ENCODE data around the gene HES2. TPM values are rescaled to one million over a fixed set of nuclear protein-coding genes. Genes with fewer than 3 reads are reported as not detected.

Gene HES2
- total RNA-seq, 2 donors from 2014 or later, result 14.2 to 24.0 TPM

- Histone ChIP-seq H3K27me3 (peaks cover 22% of the 10 kb centered on the region), H3K9me3 (no peaks in the 10 kb centered on the region), H3K4me1 (peaks cover 6% of the 10 kb centered on the region), H3K9ac (ENCODE audit: low read depth in 2 of 2, low read length in 2 of 2) (peak overlapping the region; percentile 35 to 40), H3K36me3 (no peaks in the 10 kb centered on the region), H3K4me3 (no peak overlapping the region), H3K27ac (peak overlapping the region; percentile 17)
- intact Hi-C loops (cut with DNase I), result no loop called here
- no peak for TF ChIP-seq CTCF (IDR thresholded peaks at IDR 0.05)
- DNase-seq, result peak; percentile 81
Observed at GRCh38 chr1:6427441-6428390, 8.0 kb upstream of the HES2 start.

- Histone ChIP-seq H3K4me1 (peaks cover 6% of the 10 kb centered on the region), H3K27ac (no peak overlapping the region), H3K36me3 (no peaks in the 10 kb centered on the region), H3K4me3 (no peak overlapping the region), H3K27me3 (peaks cover 22% of the 10 kb centered on the region), H3K9me3 (no peaks in the 10 kb centered on the region), H3K9ac (ENCODE audit: low read depth in 2 of 2, low read length in 2 of 2) (peak overlapping the region in 1 of 2 donors; percentile 40)
- intact Hi-C loops (cut with DNase I), result no loop called here
- no peak for DNase-seq
- TF ChIP-seq CTCF (IDR thresholded peaks at IDR 0.05), result no peak
Observed at GRCh38 chr1:6426972-6427350, 7.2 kb upstream of the HES2 start.

- H3K4me1 ChIP-seq, result peaks cover 6% of the 10 kb centered on the region
- DNase-seq, result no peak
- peaks cover 25% of the 10 kb centered on the region for H3K27me3 ChIP-seq
- intact Hi-C loops (cut with DNase I), result no loop called here
- no peak for TF ChIP-seq CTCF (IDR thresholded peaks at IDR 0.05)
- no peak overlapping the region for H3K27ac ChIP-seq
- H3K4me3 ChIP-seq, result no peak overlapping the region
- no peaks in the 10 kb centered on the region for H3K9me3 ChIP-seq
- no peak overlapping the region for H3K9ac ChIP-seq (ENCODE audit: low read depth in 2 of 2, low read length in 2 of 2)
- H3K36me3 ChIP-seq, result no peaks in the 10 kb centered on the region
Observed at GRCh38 chr1:6426277-6426971, 6.7 kb upstream of the HES2 start.

DNA sequence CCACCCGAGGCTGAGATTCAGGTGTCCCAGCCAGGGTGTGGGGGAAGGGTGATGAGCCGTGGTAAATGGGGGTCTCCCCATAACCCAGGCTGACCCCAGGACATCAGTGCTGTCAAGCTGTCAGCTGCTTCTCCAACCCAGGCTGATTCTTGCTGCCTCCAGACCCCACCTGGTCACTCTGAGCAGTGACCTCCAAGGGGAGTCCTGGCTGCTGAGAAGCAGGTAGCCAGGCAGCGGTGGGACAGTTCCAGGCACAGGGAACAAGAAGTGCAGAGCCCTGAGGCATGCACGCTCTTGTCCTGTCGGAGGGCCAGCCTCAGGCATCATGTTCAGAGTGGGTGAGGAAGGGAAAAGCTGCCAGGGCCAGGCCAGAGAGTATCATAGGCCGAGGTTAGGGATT, 5.9 kb upstream of the HES2 start:
- peak overlapping the region in 1 of 2 donors; percentile 12 for H3K9ac ChIP-seq (ENCODE audit: low read depth in 2 of 2, low read length in 2 of 2)
- intact Hi-C loops (cut with DNase I), result no loop called here
- H3K9me3 ChIP-seq, result no peaks in the 10 kb centered on the region
- H3K27ac ChIP-seq, result no peak overlapping the region
- H3K4me3 ChIP-seq, result no peak overlapping the region
- no peaks in the 10 kb centered on the region for H3K36me3 ChIP-seq
- TF ChIP-seq CTCF (IDR thresholded peaks at IDR 0.05), result no peak
- peaks cover 29% of the 10 kb centered on the region for H3K27me3 ChIP-seq
- peaks cover 8% of the 10 kb centered on the region for H3K4me1 ChIP-seq
- no peak for DNase-seq

- H3K27me3 ChIP-seq, result peaks cover 37% of the 10 kb centered on the region
- no peak within 1 kb of the TSS for H3K27ac ChIP-seq
- TF ChIP-seq CTCF (IDR thresholded peaks at IDR 0.05), result no peak
- peaks cover 16% of the 10 kb centered on the region for H3K4me1 ChIP-seq
- DNase-seq, result no peak
- intact Hi-C loops (cut with DNase I), result no loop called here
- H3K9me3 ChIP-seq, result no peaks in the 10 kb centered on the region
- peak within 1 kb of the TSS in 1 of 2 donors; percentile 43 for H3K9ac ChIP-seq (ENCODE audit: low read depth in 2 of 2, low read length in 2 of 2)
- peak within 1 kb of the TSS; percentile 24 for H3K4me3 ChIP-seq
- no peaks in the 10 kb centered on the region for H3K36me3 ChIP-seq
Observed at GRCh38 chr1:6424619-6425593, 5.2 kb upstream of the HES2 start, which contains the start of gene ESPN. ESPN (plus strand) TSS chr1:6424776; CDS start chr1:6424956, 180 bp downstream.
